Stimulated activated naive CD8-positive, alpha-beta T cell treated with anti-CD3 and anti-CD28 coated beads, Interleukin-15, Interleukin-2, amounts not matched to agents 100 ng/mL and 50 ng/mL, for 24 hours (primary cell): ENCODE data around the gene TNFRSF1A.
A peak's percentile ranks its signal among the peaks of the same experiment; 100 is the strongest.

Experiments
- H3K27ac Mint-ChIP-seq: one replicate; pipeline ENCODE4 v1.8.0; 2021; ENCODE audit warnings: mild to moderate bottlenecking, mixed read lengths
- H3K27me3 Mint-ChIP-seq: one replicate; pipeline ENCODE4 v1.8.0; 2021; ENCODE audit warnings: mixed read lengths
- H3K36me3 Mint-ChIP-seq: one replicate; pipeline ENCODE4 v1.8.0; 2021; ENCODE audit warnings: low read depth, mixed read lengths
- H3K4me1 Mint-ChIP-seq: one replicate; pipeline ENCODE4 v1.8.0; 2021; ENCODE audit warnings: low read depth, mixed read lengths
- H3K4me3 Mint-ChIP-seq: one replicate; pipeline ENCODE4 v1.8.0; 2021; ENCODE audit warnings: mild to moderate bottlenecking, mixed read lengths
- H3K9me3 Mint-ChIP-seq: one replicate; pipeline ENCODE4 v1.8.0; 2021; ENCODE audit warnings: mixed read lengths

TNFRSF1A gene

DNA sequence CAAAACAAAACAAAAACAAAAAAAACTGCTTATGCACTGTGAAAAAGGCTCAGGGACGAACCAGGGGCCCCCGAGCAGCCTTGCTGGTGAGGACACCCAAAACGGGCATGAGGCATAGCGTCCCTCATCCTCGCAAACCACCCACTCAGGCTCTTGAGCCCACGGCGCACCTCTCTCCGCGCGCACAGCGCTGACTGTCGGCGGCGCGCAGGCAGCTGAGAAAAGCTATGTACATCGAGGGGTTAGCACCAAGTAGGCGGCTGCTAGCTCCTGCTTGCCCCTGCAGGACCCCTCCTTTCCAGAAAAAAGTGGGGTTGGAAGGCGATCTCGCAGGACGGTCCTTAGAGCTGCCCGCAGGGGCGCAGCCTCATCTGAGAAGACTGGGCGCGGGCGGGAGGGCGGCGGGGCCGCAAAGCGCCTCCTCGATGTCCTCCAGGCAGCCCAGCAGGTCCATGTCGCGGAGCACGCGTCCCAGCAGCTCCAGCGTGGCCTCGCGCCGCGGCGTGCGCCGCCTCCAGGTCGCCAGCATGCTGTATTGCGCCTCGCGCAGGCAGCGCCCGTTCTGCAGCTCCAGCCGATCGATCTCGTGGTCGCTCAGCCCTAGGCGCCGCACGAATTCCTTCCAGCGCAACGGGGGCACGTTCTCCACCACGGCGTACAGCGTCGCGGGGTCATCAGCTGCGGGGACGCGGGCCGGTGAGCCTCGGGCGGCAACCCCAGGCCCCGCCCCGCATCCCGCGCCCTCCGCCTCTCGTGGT lies 12.8 kb downstream of the TNFRSF1A start:
- Mint-ChIP-seq H3K9me3 (no peaks in the 10 kb centered on the region), H3K4me1 (peaks cover 44% of the 10 kb centered on the region), H3K36me3 (peaks cover 42% of the 10 kb centered on the region), H3K27ac (no peak overlapping the region), H3K4me3 (no peak overlapping the region), H3K27me3 (no peaks in the 10 kb centered on the region)

DNA sequence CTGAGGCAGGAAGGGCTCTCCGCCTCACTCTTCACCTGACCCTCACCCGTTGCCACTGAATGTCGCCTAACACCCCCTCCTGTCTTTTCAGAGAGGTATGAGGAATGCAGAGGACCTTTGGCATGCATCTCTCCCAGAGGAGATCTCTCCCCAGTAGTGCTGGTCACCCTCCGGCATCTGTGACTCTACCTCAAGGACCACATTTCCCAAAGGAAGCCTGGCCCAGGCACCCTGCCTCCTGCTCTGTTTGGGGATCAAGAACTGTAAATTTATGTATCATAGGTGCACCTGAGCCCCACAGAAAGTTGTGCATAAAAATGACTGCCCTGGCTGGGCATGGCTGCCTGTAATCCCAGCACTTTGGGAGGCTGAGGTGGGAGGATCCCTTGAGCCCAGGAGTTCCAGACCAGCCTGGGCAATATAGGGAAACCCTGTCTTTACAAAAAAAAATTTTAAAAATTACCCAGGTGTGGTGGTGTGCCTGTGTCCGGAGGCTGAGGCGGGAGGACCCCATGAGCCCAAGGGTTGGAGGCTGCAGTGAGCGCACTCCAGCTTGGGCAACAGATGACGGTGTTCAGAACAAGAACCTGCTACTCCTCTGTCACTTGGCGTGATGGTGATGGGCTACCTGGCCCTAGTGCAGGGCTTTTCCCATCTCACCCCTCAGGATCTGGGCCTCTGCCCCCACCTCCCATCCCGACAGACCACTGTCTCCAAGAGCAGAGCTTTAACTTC lies 13.7 kb downstream of the TNFRSF1A start:
- Mint-ChIP-seq H3K4me3 (no peak overlapping the region), H3K27me3 (no peaks in the 10 kb centered on the region), H3K36me3 (peaks cover 33% of the 10 kb centered on the region), H3K27ac (peak overlapping the region; percentile 52), H3K9me3 (no peaks in the 10 kb centered on the region), H3K4me1 (peaks cover 53% of the 10 kb centered on the region)

DNA sequence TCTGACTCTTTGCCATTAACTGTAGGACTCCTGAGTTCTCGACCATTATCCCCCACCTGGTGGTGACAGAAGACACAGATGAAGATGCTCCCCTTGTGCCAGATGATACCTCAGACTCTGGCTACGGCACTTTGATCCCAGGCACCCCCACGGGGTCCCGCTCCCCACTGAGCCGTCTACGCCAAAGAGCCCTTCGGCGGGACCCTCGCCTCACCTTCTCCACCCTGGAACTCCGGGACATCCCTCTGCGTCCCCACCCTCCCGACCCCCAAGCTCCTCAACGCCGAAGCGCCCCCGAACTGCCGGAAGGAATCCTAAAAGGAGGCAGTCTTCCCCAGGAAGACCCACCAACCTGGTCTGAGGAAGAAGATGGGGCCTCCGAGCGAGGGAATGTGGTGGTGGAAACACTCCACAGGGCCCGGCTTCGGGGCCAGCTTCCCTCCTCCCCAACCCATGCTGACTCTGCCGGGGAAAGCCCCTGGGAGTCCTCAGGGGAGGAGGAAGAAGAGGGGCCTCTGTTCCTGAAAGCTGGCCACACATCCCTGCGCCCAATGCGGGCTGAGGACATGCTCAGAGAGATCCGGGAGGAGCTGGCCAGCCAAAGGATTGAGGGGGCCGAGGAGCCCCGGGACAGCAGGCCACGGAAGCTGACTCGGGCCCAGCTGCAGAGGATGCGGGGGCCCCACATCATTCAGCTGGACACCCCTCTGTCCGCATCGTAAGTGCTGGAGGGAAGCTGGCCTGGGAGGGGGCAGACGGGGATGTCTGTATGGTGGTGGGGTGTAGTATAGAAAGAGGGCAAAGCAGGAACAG lies 14.4 kb downstream of the TNFRSF1A start:
- H3K27me3 Mint-ChIP-seq, result no peaks in the 10 kb centered on the region
- peaks cover 60% of the 10 kb centered on the region for H3K4me1 Mint-ChIP-seq
- H3K27ac Mint-ChIP-seq, result peak overlapping the region; percentile 22
- H3K4me3 Mint-ChIP-seq, result no peak overlapping the region
- H3K9me3 Mint-ChIP-seq, result no peaks in the 10 kb centered on the region
- peaks cover 25% of the 10 kb centered on the region for H3K36me3 Mint-ChIP-seq

DNA sequence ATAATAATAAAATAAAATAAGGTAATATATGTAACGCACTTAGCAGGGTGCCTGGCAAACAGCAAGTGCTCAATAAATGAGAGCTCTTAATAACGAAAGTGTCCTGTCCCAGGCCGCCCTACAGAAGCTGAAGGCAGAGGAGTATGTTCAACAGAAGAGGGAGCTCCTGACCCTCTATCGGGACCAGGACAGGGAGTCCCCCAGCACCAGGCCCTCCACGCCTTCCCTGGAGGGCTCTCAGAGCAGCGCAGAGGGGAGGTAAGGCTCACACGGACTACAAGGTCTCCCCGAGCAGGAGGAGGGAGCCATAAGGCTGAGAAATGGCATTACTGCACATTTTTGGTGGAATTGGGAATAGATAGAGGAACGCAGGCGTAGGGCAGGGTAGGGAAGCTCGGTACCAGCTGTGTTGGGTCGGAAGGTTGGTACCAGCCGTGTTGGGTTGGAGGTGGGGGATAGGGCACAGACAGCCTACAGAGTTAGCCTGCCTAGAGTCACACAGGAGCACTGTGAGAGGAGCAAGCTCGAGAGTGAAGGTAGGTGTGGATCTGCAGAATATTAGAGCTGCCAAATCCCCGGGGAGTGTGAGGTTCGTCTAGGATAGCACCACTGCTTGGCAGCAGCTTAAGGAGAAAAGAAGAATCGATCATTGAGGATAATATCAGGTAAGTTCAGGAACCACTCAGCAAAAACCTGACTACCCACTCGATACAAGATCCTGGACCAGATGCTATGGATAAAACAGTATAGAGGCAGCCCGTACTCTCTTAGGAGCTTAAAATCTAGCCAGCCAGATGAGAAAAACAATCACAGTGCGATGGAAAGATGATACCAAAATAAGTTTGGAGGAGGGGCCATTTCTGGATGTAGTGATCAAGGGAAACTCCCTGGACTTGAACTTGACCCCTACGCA lies 15.3 kb downstream of the TNFRSF1A start:
- no peaks in the 10 kb centered on the region for H3K27me3 Mint-ChIP-seq
- H3K4me1 Mint-ChIP-seq, result peaks cover 67% of the 10 kb centered on the region

DNA sequence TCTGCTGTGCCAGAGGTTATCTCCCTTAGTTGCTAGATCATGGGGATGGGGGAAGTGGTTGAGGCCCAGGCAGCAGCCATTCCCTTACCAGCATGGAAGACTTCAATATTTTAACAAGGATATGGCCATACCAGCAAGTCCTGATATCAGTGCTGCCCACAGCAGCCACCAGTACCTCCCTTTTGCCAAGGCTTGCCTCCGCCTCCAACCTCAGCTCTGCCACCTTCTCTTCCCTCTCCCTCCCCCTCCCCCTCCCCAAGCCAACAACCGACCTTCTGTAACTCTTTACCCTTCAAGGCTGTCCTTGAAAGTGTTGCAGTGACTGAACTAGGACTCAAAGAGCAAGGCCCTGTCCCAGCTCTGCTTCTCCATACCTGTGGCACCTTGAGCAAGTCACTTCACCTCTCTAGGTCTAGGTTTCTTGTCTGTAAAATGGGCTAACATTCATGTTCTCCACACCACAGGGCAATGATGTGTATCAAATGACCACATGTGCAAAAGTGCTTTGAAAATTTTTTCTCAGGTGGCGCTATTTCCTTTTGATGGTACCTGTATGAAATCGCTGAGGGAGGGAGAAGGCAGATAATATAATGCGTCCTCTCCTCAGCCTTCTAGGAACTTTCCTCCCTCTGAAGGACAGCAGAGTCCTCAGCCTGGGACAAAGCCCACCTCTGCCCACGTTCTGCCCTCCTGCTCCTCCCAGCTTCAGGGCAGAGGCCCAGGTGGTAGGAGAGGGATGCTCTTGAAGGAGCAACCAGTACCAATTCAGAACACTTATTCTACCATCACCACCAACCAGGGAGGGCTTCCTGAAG lies 16.7 kb downstream of the TNFRSF1A start:
- H3K36me3 Mint-ChIP-seq, result peaks cover 8% of the 10 kb centered on the region
- H3K9me3 Mint-ChIP-seq, result no peaks in the 10 kb centered on the region
- H3K4me3 Mint-ChIP-seq, result no peak overlapping the region
- H3K27me3 Mint-ChIP-seq, result no peaks in the 10 kb centered on the region
- peaks cover 53% of the 10 kb centered on the region for H3K4me1 Mint-ChIP-seq
- peak overlapping the region; percentile 85 for H3K27ac Mint-ChIP-seq

More for the DNA sequence above, 15.3 kb downstream of the TNFRSF1A start:
- peaks cover 22% of the 10 kb centered on the region for H3K36me3 Mint-ChIP-seq
- peak overlapping the region; percentile 36 for H3K27ac Mint-ChIP-seq
- no peaks in the 10 kb centered on the region for H3K9me3 Mint-ChIP-seq
- no peak overlapping the region for H3K4me3 Mint-ChIP-seq

DNA sequence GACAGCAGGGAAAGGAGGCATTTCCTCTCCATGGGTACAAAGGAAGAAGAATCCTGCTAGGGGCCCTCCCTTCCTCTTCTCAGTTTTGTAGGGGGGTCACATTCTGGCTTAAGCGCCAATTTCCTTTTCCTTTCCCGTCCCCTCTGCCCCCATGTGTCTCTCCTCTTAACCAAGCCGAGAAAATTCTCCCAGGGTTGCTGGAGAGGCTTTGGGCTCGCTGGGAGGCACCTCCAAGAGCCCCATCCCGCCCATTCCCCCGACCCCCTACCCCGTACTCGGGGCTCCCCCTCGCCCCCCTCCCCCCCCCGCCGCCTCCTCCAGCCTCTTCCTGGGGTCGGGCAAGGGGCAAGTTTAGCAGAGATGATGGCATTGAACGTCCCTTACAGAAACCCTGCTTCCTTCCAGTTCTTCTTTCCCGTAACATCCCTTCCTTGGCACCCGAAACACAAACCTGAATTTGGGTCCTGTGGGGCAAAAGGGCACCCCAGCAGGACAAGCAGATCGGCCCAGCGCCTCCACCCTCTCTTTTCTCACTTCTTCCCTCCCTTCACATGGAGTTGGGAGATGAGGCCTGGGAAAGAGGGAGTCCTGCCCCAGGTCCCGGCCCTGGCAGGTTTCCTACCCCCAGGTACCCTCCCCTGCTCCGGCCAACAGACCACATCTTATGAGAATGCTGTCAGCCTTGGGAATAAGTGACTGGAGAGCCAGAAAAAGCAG lies 17.7 kb downstream of the TNFRSF1A start:
- no peaks in the 10 kb centered on the region for H3K9me3 Mint-ChIP-seq
- peak overlapping the region; percentile 69 for H3K4me3 Mint-ChIP-seq
- peaks cover 4% of the 10 kb centered on the region for H3K36me3 Mint-ChIP-seq
- H3K27me3 Mint-ChIP-seq, result no peaks in the 10 kb centered on the region
- H3K27ac Mint-ChIP-seq, result peak overlapping the region; percentile 90
- H3K4me1 Mint-ChIP-seq, result peaks cover 50% of the 10 kb centered on the region

DNA sequence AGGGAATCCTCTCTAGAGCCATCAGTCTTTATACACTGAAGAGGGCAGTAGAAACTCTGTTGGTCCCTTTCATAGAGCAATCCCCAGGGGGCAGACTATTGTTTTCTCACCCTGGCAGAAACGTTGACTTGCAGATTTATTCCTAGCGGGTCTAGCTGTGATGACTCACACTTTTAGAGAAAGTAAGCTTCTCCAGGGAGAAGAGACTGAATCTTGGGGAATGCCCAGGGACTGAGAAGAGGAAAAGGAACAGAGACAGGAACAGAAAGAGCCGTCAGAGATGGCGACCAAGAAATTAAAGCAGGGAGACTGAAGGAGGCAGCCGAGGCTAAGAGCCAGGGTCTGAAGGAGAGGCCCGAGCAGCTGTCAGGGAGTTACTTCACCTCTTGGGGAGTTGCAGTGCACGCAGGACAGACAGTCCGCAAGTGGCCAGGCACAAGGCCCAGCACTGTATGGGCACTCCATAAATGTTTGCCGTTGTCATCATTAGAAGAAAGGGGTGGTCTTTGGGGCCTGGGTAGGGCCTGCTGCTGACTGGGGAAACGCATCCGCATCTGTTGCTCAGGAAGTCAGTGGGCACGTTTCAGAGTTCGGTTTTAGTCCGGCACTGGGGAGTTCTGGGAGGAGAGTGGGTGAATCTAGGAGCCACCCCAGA lies 18.4 kb downstream of the TNFRSF1A start:
- Mint-ChIP-seq H3K9me3 (no peaks in the 10 kb centered on the region), H3K36me3 (peaks cover under 1% of the 10 kb centered on the region), H3K27me3 (no peaks in the 10 kb centered on the region), H3K4me1 (peaks cover 54% of the 10 kb centered on the region), H3K4me3 (peak overlapping the region; percentile 69), H3K27ac (peak overlapping the region; percentile 90)

DNA sequence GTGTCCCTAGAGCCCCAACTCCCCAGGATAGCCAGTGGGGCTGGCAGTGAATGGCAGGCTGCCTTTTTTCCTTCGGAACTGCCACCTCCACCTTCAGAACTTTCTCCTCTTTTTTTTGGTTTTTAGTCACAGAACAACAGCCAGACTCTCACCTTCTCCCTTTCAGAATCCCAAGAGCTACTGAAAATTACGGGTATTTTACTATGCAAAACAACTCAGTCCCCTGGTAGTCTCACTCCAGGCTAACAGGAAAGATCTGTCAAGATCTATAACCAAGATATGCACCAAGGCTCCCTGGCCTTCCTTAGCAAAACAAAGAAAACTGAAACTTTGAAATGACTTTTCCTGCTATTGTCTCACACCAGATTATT lies 18.9 kb downstream of the TNFRSF1A start:
- peaks cover 59% of the 10 kb centered on the region for H3K4me1 Mint-ChIP-seq
- H3K36me3 Mint-ChIP-seq, result no peaks in the 10 kb centered on the region
- no peaks in the 10 kb centered on the region for H3K9me3 Mint-ChIP-seq
- H3K27me3 Mint-ChIP-seq, result no peaks in the 10 kb centered on the region
- H3K4me3 Mint-ChIP-seq, result peak overlapping the region; percentile 69
- H3K27ac Mint-ChIP-seq, result peak overlapping the region; percentile 90

DNA sequence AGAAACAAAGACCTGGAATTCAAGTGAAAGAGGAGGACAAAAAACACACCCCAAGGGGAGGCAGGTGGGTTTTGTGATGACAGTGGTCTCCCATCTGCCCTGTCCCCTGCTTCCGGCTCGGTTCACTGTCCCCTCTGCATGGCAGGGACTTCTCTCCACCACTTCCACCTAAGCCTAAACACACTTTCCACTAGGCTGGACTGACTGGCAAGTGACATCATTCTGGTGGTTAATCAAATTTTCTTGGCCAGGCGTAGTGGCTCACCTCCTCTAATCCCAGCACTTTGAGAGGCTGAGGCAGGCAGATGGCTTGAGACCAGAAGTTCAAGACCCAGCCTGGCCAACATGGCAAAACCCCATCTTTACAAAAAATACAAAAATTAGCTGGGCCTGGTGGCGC lies 19.5 kb downstream of the TNFRSF1A start:
- Mint-ChIP-seq H3K36me3 (no peaks in the 10 kb centered on the region), H3K27ac (no peak overlapping the region), H3K27me3 (no peaks in the 10 kb centered on the region), H3K4me1 (peaks cover 64% of the 10 kb centered on the region), H3K4me3 (no peak overlapping the region), H3K9me3 (no peaks in the 10 kb centered on the region)

DNA sequence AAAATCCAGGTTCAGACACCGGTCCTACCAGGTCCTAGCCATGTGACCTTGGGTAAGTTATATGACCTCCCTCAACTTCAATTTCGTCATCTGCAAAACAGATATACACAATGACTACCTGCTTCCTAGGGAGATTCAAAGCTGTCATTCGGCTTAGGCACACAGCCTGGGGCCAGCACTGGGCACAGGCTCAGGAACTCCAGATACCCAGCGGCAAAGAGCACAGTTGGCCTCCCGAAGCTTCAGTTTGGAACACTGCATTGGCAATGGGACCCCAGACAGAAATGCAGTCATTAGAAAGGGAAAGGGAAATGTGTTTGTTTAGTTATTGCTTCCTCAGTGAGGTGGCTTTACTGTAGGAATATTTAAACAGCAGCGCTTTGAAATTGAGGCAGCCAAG lies 20.0 kb downstream of the TNFRSF1A start:
- Mint-ChIP-seq H3K4me1 (peaks cover 62% of the 10 kb centered on the region), H3K27me3 (no peaks in the 10 kb centered on the region), H3K36me3 (no peaks in the 10 kb centered on the region), H3K9me3 (no peaks in the 10 kb centered on the region), H3K4me3 (no peak overlapping the region), H3K27ac (peak overlapping the region; percentile 61)

DNA sequence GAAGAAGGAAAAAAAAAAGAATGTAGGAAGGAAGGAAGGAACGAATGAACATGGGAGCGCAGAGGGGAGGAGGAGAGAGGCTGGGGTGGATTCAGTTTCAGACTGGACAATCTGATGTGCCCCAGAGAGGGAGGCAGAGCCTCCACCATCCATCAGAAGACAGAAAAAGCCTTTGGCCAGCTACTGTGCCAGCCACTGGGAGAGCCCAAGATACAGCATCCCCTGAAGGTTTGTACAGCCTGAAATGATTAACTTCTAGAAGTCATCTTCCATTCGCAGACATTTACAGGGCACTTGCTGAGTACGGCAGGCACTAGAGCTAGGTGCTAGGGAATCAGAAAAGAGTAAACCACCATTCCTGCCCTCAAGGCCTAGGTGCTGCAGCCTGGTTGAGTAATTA lies 22.4 kb downstream of the TNFRSF1A start:
- Mint-ChIP-seq H3K36me3 (no peaks in the 10 kb centered on the region), H3K9me3 (no peaks in the 10 kb centered on the region), H3K27me3 (no peaks in the 10 kb centered on the region), H3K4me3 (no peak overlapping the region), H3K4me1 (peaks cover 52% of the 10 kb centered on the region), H3K27ac (no peak overlapping the region)

DNA sequence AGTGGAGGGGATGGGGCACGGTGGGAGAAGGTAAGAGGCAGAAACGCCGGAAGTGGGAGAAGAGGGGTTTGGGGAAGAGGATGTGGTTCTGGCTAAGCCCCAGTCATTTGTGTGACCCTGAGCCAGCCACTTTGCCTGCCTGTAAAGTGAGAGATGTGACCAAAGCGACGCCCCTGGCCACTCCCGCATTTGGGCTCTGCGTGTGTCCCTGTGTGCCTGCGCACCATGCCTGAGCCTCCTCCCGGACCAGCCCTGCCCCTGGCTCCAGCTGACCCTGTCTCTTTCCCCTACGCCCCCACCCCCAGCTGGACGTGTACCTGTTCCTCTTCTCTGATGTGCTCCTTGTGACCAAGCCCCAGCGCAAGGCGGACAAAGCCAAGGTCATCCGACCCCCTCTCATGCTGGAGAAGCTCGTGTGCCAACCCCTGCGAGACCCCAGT lies 23.4 kb downstream of the TNFRSF1A start:
- H3K36me3 Mint-ChIP-seq, result no peaks in the 10 kb centered on the region
- H3K27ac Mint-ChIP-seq, result peak overlapping the region; percentile 54
- H3K4me3 Mint-ChIP-seq, result no peak overlapping the region
- no peaks in the 10 kb centered on the region for H3K27me3 Mint-ChIP-seq
- H3K9me3 Mint-ChIP-seq, result no peaks in the 10 kb centered on the region
- peaks cover 44% of the 10 kb centered on the region for H3K4me1 Mint-ChIP-seq
